IPS-18c (cell line): ENCODE measurements around the gene ESPN.
A peak's percentile ranks its signal among the peaks of the same experiment; 100 is the strongest.

ENCODE experiments used
- H3K4me3 ChIP-seq: 2 replicates; pipeline ENCODE4 v1.7.0; 2013; ENCODE audit warnings: low read depth, mild to moderate bottlenecking, low read length, moderate library complexity; ENCODE audit not compliant: insufficient read depth
- H3K9me3 ChIP-seq: one replicate; pipeline ENCODE4 v1.6.1; 2013; ENCODE audit warnings: mild to moderate bottlenecking, low read length, moderate library complexity; ENCODE audit not compliant: control insufficient read depth, insufficient read depth

The ESPN gene

DNA sequence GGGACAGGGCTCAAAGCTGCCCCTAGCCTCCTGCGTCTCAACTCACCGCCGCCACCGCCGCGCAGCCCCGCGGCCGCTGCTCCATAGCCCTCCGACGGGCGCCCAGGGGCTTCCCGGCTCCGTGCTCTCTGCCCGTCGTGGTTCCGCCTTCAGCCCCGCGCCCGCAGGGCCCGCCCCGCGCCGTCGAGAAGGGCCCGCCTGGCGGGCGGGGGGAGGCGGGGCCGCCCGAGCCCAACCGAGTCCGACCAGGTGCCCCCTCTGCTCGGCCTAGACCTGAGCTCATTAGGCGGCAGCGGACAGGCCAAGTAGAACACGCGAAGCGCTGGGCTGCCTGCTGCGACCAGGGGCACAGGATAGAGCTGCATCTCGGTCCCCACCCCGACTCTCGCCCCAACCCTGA is 41.4 kb downstream of the ESPN start, which contains the start of gene TNFRSF25:
Gene TNFRSF25, minus strand, starts transcription at position 151 of the 400 bp plus-strand sequence. Its CDS starts 66 bp downstream, at position 85.
- peak within 1 kb of the TSS; percentile 28; the same call in 1 of the 2 replicates for H3K4me3 ChIP-seq
- peaks cover 2% of the 10 kb centered on the region for H3K9me3 ChIP-seq

DNA sequence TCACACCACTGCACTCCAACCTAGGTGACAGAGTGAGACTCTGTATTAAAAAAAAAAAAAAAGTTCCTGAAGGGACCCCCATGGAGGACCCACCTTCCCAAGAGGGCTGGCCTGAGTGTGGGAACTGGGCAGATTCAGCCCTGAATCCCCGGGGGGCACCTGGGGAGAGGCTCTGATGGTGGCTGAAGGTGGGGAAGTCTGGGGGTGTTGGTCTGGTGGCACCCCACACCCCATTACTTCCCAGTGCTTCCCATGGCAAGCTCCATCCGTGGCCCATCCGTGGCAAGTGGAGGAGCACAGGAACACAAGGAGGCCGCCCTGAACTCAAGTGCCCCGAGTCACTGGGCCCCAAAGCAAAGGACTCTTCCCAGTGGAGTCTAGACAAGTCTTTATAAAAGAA is 42.2 kb downstream of the ESPN start:
- H3K4me3 ChIP-seq = no peak overlapping the region
- H3K9me3 ChIP-seq = peaks cover 2% of the 10 kb centered on the region

DNA sequence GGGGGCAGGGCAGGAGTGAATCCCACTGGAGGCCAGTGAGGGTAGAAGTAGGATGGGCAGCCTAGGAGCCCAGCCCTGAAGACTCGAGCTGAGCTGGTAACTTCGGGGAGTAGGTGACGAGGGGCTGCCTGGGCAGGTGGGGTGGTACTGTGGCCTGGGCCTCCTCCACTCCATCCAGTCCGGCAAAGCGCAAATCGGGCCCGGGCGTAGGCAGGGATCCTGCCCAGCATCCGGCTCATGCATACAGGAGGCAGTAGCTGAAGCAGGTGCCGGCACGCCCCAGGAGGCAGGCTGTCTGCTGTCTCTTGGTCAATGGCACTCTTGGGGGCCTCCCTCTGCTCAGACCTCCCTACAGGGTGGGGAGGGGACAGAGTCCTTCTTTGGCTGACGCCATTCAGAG is 42.6 kb downstream of the ESPN start:
- H3K9me3 ChIP-seq = peaks cover 2% of the 10 kb centered on the region
- H3K4me3 ChIP-seq = no peak overlapping the region

DNA sequence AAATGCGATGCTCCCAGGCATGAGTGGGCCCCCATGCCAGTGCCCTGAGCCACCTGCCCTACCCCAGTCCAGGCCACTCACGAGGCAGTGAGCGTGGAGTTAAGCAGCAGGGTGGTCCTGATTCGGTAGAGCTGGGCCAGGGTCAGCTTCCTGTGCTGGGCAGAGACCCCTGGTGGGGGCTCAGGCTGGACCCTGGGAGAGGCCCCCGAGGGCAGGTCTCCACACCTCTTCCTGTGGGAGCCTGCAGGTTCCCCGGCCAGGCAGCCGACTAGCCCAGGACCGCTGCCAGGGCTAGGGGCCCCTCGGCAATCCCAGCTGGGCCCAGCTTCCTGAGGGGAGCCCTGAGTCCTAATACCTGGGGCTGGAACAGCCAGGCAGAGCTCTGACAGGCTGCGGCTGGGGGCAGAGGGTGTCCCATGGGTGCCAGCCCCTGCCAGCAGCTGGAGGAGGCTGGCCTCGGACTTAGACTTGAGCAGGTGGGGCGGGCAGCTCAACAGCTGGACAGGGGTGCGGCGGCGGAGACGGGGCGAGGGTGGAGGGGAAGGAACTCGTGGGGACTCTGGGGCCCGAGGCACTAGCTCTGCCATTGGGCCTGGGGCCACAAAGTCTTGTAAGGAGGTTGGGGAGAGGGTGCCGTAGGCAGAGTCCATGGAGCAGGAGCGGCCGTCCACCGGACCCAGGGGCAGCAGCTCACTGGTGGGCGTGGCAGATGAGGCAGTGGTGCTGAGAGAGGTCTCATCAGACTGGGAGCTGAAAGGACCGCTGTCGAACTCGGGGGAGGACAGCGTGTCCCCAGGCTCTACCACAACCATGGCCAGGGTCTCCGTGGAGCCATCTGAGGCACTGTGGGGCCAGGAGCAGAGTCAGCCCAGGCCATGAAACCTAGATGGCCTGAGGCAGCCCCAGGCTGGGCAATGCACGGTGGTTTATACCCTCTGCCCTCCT is 43.4 kb downstream of the ESPN start:
- Histone ChIP-seq H3K4me3 (no peak overlapping the region), H3K9me3 (peaks cover 2% of the 10 kb centered on the region)

DNA sequence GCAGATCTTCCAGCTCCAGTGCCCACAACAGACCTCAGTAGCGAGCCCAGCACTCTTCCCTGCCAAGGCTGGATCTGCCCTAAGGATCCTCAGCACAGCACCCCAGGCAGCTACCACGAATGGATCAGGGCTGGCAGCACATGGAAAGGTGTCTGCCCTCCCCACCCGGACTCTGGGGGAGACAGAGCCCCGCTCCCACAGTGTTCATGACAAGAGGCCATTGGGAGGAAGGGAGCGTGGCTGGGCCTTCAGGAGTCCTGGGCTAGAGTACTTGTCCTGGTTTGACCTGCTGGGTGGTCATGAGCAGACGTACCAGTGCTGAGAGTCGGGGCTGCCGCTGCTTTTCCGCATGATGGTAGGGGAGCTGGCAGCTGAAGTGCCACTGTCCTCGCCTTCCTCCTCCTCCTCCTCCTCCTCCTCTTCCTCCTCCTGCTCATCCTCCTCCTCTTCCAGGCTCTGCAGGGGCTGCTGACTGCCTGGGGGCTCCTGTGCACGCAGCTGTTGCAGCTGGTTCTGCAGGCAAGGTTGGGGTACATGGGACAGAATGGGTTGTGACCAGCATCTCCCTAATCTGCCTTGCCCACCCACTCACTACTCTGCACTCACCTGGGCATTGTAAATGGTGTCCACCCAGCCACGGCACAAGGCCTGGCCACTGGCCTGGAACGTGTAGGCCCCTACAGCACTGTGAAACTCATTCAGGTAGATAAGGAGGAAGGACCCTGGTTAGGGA is 44.3 kb downstream of the ESPN start:
- no peak overlapping the region for H3K4me3 ChIP-seq
- H3K9me3 ChIP-seq = peaks cover 2% of the 10 kb centered on the region

DNA sequence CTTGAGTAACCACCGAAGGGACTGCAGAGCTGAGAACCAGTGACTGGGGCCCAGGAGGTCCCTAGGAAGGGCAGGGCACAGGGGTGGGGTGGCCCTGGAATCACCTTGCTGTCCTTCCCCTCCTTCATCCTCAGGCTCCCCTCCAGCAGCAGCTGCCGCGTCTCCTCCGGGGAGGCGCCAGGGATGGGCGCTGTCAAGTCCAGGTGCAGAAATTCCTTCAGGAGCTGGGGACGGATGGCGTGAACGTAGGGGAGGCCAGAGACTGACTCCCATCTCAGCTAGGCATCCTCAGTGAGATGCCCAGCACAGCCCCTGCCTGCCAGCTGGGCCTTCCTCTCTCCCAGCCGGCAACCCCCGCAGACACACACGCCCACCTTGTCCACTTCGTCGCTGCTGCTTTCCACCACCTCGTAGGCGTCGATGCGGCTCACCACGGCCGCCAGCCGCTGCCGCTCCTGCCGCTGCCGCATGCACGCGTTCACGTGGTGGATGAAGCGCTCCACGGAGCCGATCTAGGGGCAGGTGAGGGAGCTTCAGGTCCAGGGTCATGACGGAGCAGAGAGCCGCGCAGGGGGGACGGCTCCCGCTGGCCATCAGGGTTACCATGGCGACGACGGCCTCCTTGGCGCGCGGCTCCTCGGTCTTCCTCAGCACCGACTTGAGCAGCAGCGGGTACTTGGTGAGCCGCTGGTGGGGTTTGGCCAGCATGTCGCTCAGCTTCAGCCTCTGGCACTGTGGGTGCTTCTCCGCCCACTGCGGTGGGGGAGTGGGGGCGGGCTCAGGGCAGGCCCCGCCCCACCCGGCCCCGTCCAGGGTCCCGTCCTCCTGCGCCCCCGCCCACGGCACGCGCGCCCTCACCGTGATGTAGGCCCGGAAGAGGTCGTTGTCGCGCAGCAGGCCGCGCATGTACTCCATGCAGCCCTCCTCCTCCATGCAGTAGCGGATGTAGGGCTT is 45.8 kb downstream of the ESPN start:
- Histone ChIP-seq H3K4me3 (no peak overlapping the region), H3K9me3 (peaks cover 2% of the 10 kb centered on the region)

DNA sequence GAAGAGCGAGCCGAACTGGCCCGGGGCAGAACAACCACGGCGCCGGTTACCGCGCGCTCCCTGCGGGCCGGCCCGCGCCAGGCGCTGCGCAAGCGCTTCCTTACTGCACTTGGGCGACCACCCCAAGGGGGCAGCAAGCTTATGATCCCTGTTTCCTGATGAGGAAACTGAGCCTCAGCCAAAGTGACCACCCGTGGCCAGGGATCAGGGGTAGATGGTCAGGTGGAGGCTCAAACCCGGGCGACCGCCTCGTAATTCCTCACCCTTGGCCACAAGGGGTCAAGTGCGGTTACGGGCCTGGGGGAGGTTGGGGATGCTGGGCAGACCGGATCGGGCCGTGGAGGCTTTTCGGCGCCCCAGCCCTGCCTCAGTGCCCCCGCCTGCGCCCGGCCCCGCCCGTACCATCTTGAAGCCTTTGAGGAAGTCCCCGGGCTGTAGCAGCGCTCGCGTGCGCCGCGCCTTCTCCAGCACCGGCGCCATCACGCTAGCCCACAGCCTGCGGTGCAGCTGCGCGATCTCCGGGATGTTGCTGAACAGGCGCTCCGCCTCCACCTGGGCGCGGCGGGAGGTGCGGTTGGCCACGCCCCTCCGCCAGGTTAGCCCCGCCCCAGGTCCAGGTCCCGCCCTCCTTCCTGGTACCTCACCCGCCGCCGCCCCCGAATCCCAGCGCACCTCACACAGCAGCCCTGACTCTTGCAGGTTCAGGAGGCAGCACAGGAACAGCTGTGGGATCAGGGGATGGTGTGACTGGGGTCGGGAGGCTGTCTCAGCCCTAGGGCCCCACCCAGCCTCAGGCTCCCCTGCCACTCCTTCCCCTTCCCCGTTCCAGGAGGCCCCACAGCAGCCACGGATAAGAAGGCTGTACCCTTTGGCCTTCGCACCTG is 46.8 kb downstream of the ESPN start:
- no peak overlapping the region; the same call in 1 of the 2 replicates for H3K4me3 ChIP-seq
- H3K9me3 ChIP-seq = no peaks in the 10 kb centered on the region

DNA sequence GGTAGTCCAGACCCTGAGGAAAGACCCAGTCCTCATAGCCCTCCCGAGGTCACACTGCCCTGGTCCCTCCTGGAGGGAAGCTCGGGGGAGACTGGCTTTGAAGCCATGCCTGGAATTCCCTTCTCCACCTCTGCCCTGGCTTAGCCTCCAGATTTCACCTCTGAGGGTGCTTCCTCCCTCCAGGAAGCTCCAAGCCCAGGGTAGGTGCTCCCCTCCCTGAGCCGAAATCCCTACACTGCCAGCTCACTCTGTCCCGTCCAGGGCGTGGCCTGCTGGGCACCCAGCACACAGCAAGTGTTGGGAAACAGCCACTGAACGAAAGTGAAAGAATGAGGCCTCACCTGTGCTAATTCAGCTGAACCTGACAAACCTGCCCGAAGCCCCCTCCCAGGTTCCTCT is 47.4 kb downstream of the ESPN start:
- Histone ChIP-seq H3K9me3 (no peaks in the 10 kb centered on the region), H3K4me3 (no peak overlapping the region)

DNA sequence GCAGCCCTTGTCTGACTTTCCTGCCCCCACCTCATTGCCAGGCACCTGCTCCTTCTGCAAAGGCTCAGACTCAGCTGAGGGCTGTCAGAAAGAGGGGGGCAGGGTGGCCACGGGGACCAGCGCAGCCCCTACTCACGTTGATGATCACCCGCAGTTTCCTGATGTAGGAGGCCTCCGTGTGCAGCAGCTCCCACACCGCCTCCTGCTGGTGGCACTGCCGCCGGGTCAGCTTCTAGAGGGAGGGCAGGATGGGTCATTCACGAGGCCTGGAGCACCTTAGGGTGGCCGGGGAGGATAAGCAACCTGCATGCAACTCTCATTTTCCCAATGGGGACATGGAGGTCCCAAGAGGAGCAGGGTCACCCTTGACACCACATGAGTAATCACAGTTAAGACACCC is 47.8 kb downstream of the ESPN start:
- Histone ChIP-seq H3K4me3 (no peak overlapping the region), H3K9me3 (no peaks in the 10 kb centered on the region)

DNA sequence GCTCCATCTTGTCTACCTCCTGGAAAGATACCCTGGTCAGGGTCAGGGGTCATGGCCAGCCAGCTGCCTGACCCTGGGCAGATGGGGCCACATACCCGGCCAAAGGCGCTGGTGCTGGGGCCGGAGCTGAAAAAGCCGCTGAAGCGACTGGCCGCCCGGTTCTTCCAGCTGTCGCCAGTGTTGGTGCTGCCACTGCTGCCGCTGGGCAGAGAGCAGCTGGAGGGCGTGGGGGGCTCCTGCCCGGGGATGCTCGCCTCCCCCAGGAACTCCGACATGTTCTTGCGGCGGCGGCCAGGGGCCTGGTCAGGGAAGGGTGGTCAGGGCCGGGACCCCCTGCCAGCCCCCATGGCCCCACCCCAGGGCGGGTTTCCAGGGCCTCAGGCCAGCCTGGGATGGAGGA is 48.6 kb downstream of the ESPN start:
- H3K4me3 ChIP-seq = no peak overlapping the region
- H3K9me3 ChIP-seq = no peaks in the 10 kb centered on the region

DNA sequence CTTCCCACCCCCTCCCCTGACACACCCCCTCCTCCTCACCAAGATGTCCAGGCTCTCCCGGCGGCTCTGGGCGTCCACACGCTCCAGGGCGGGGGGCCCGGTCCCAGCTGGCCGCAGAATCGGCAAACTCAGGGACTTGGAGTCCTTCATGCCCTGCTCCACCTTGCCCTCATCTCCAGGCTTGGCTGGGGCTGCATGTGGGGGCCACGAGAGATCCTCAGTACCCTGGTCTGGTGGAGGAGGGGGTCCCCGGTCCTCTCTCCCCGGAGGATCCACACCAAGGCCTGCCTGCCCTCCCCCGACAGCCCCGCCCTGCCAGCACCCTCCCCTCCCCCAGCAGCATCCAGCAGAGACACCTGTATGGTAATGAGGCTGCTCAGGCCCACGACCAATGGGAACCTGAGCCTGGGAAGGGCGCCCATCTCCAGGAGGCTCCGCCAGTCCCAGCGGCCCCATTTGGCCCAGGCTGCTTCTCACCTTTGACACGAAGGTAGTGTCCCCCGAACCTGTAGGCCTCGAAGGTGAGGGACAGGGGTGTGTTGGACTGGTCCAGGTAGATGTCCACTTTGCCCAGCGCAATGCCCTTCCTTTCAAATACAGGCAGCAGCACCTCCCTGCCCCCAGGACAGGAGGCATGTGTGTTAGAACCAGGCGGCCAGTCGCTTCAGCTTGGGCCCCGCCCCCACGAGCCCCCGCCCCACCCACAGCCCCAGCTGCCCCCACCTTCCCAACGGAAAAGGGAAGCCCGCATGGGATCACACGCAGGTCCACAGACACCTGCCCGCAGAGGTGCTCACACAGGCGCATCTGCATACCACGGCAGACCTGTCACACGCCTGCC is 49.6 kb downstream of the ESPN start:
- Histone ChIP-seq H3K9me3 (no peaks in the 10 kb centered on the region), H3K4me3 (no peak overlapping the region; the same call in 1 of the 2 replicates)

DNA sequence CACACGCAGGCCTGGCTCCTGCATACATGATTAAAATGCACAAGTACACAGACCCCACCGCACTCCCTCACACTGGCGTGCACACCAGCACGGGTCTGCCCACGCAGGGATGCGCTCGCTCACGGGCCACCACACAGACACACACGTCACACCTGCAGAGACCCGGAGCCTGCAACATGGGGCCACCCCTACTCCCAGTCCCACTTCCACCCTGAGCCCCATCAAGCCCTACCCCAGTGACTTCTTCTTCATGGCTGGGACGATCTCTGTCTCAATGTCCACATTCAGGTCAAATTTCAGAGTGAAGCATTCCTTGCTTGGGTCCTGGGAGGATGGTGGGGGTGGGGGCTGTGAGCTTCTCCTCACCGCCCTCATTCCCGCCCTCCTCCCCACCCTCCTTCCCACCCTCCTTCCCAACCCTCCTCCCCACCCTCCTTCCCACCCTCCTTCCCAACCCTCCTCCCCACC is 50.3 kb downstream of the ESPN start:
- H3K9me3 ChIP-seq = no peaks in the 10 kb centered on the region
- no peak overlapping the region; the same call in 1 of the 2 replicates for H3K4me3 ChIP-seq

DNA sequence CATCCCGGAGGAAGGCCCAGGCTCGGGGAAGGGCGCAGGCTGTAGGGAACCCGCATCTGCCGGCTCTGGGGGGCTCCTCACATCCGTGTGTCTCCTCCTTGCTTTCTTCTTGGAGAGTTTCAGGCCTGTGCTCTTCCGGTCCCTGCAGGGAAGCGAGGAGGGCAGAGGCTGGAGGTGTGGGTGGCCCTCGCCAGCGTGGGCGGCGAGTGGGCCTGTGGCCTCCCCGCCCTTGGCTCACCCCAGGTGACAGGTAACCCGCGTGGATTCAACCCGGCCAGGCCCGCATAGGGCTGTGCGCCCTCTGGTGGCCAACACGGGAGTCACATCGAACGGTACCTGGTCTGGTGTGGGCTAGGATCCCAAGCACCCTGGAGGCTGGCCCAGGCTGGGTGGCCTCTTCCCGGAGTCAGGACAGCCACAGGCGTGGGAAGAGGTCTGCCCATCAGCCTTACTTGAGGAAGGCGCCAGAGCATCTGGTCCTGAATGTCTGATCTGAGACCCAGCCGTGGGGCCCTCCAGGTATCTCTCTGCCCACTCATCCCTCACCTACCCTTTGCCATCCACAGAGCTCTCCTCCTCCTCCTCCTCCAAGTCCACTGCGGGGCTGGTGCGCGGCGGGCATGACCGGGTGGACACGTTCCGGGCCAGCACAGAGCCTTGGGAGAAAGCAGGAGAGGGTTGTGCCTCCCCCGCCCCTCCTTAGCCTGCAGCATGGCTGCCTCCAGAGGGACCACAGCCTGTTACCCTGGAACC is 51.0 kb downstream of the ESPN start:
- Histone ChIP-seq H3K9me3 (no peaks in the 10 kb centered on the region), H3K4me3 (no peak overlapping the region)

DNA sequence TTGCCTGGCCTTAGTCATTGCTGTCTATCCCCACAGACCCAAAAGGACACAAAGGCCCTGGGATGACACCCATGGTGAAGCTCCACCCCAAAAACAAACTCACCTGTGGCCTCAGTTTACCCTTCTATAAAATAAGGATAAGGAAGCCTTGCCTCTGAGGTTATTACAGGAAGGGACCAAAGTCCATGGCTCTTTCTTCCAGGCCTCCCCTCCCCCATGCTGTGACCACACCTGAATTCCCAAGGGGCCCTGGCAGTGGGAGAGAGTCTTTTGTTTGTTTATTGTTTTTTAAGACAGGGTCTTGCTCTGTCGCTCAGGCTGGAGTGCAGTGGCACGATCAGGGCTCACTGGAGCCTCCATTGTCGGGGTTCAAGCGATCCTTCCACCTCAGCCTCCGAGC is 51.9 kb downstream of the ESPN start:
- no peak overlapping the region for H3K4me3 ChIP-seq
- H3K9me3 ChIP-seq = no peaks in the 10 kb centered on the region
